HG03159 (cell line): Measurements from ENCODE around the gene TMEM120B.
A peak's percentile ranks its signal among the peaks of the same experiment; 100 is the strongest.
"Not testable (repeated sequence)": the region's sequence is repeated elsewhere in the genome, so short reads cannot be mapped to it uniquely, and the experiment has no call there.

Experiments
- ATAC-seq: cut with Tn5 transposase; IDR thresholded peaks from one replicate; pipeline ENCODE4 v1.9.1; 2021; ENCODE audit warnings: mild to moderate bottlenecking, moderate library complexity; ENCODE audit not compliant: unreplicated experiment

TMEM120B gene

DNA sequence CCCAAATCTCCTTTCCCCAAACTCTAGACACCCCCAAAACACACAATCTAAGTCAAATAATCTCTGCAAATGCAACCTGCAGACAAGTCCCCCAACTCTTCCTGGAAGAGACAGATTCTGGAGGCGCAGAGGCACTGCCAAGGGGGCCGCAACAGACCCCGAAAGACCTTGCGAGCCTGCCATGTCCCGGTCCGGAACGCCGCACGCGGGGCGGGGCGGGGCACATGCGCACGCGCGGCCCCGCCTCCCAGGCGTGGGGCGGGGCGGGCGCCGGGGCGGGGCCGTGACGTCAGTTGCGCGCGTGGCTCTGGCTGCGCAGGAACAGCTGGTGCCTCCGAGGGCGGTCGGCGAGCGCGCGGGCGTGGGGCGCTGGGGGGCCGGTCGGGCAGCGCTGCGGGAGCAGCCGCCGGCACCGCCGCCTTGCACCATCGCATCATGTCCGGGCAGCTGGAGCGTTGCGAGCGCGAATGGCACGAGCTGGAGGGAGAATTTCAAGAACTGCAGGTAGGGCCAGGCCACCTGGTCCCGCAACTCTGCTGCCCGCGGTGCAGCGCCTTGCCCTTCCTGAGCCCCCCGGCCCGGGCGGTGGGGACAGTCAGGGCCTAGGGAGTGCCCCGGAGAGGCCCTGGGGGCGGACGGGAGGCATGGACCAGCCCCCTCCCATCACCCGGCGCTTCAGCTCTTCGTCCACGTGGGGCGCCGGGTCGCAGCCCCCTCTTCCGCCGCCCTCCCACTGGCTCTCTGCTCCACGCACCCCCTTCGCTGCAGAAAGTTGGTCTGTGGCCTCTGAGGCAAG lies at the start of gene TMEM120B:
TSS of gene TMEM120B (plus strand) at position 292 of the 796 bp plus-strand sequence. CDS start at position 436, 144 bp downstream.
- peak; percentile 83 for ATAC-seq

DNA sequence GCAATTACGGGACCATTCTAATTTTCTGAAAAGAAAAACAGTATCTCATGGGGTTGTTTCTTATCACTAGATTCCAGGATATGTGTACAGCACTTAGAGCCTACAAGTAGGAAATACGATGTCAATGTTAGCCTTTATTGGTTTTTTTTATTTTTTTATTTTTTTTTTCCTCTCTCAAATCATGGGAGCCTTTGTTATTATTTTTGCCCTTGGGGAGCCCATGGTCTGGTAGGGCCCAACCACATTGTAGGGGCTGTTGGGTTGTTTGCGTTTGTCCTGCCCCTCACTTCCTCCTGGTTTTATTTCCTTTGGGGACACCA lies 49.0 kb upstream of the TMEM120B start:
- no peak for ATAC-seq

DNA sequence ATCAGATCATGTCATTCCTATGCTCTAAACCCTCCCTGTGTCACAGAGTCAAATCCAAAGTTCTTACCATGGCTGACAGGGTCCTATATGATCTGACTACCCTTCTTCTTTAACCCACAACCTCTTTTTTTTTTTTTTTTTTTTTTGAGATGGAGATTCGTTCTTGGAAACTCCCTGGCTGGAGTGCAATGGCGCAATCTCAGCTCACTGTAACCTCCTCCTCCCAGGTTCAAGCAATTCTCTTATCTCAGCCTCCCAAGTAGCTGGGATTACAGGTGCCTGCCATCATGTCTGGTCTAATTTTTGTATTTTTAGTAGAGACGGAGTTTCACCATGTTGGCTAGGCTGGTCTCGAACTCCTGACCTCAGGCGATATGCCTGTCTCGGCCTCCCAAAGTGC lies 45.7 kb upstream of the TMEM120B start:
- ATAC-seq, result not testable (repeated sequence)

DNA sequence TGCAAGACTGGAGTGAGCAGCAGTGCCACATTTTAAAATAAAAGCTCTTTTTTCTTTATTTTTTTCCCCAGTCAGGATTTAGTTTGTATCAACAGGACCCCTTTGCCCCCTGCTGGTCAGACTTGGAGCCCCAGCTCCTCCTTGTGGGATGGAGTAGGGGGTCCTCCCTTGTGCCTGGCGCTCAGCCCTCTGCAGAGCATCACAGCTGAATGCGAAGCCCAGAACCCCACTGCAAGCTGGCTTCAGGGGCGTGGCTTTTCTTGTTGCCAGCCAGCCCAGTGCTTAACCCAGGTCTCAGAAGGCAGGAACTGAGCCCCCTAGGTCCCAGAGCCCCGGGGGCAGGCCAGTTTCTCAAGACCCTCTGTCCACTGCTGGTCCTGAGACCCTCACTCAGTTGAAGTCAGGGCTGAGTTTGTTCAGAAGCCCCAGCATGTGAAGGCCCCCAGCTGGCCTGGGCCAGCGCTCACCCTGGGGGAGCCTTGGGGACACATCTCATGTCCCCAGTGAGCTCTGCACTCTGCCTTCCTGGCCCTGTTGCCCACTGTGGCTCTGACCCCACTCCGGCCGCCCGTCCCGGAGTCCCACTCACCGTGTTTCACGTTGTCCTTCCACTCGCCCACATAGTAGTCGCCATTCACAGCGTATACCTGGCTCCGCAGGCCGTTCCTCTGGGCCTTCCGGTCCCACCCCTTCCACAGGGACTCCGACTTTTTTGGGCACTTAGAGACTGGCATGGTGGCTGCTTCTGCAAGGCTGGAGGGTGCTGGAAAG lies 43.6 kb upstream of the TMEM120B start:
- ATAC-seq, result no peak

DNA sequence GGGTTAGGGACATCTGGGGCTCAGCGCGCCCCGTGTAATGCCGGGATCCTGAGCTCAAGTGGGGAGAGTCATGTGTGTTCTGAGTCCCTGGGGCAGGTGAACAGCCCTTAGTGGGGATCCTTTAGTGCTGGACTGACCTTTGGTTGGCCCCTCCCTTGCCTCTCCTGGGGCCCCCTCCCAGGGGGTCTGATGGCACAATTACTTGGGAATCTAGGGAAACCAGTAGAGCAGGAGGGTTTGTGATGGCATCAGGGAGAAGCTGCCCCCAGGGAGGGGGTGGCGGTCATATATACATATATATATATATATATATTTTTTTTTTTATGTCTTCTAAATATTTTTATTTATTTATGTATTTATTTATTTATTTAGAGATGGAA lies 43.0 kb upstream of the TMEM120B start, which contains the start of gene MORN3:
TSS of gene MORN3 (minus strand) at position 134 of the 380 bp plus-strand sequence. CDS start 171 bp downstream, outside the sequence.
- ATAC-seq, result no peak

DNA sequence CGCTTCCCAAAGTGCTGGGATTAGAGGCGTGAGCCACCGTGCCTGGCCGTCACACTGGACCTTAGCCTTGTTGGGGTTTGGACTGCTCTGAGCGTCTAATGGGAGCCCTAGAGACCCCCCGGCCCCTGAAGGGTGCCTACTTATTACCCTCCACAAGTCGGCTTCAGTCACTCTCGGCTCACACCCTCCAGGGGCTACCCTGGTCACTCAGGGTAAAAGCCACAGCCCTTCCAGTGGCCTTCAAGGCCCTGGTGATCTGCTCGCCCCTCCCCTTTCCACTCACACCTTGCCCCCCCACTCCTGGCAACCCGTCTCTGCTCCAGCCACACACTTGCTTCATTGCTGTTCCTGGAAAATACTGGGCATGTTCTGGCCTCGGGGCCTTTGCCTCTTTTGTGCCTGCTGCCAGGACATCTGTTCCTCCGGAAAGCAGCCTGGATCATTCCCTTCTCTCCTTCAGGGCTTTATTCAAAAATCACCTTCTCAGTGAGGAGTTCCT lies 39.5 kb upstream of the TMEM120B start:
- ATAC-seq, result no peak

DNA sequence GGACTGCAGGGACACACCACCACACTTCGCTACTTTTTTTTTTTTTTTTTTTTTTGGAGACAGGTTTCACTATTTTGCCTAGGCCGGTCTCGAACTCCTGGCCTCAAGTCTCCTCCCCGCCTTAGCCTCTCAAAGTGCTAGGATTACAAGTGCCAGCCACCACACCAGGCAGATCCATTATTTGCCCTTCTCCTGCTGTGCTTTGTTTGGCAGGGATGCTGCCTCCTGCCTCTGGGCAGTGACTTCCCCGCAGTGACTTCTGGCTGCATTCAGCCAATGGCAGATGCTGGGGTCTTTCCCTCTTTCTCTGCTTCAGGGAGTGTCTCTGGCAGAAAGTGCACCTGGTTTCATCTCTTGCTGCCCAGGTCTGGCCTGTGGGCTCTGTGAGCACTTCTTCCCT lies 36.4 kb upstream of the TMEM120B start:
- ATAC-seq, result no peak

DNA sequence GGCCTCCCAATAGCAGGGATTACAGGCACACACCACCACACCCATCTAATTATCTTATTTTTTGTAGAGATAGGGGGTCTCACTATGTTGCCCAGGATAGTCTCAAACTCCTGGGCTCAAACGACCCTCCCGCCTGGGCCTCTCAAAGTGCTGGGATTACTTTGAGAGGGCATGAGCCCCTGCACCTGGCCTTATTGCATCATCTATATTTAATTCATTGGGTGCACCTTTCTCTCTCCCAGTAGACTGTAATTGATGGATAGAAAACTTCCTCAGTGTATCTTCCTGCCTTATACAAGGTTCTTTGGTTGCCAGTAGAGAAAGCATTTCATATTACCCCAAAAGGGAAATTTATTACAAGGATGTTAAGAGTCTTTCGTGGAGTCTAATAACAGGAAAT lies 34.2 kb upstream of the TMEM120B start:
- ATAC-seq, result no peak

DNA sequence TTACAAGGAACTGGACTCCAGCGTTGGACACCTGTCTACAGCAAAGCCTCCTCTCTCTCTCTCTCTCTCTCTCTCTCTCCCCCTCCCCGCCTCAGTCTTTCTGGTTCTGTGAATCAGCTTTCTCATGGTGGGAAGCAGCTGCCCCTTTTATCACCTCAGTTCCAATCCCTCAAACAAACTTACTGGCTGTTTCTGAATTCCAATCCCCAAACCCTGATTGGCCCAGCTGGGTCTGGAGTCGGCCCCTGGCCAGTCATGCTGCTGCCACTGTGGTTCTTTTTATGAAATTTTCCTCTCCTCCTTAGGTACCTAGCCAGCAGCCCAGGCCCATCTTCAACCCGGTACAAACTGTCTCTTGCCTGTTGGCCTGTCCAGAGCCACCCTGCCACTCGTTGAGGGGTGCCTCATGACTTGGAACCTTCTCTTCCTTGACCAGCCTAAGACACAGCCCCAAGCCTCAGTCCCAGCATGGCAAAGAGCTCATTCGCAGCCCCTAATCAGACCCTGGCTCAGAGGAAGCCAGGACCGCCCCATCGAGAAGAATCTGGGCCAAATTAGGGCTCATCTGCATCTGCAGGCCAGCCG lies 33.7 kb upstream of the TMEM120B start:
- ATAC-seq, result no peak

DNA sequence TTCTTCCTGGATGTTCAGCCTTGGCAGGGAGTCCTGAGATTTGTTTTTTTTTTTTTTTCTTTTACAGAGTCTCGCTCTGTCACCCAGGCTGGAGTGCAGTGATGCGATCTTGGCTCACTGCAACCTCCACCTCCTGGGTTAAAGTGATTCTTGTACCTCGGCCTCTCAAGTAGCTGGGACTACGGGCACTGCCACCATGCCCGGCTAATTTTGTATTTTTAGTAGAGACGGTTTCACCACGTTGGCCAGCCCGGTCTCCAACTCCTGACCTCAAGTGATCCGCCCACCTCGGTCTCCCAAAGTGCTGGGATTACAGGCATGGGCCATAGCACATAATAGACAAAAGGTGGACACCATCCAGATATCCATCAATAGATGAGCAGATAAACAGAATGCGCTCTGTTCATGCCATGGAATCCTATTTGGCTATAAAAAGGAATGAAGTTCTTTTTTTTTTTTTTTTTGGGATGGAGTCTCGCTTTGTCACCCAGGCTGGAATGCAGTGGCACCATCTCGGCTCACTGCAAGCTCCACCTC lies 32.8 kb upstream of the TMEM120B start:
- not testable (repeated sequence) for ATAC-seq

DNA sequence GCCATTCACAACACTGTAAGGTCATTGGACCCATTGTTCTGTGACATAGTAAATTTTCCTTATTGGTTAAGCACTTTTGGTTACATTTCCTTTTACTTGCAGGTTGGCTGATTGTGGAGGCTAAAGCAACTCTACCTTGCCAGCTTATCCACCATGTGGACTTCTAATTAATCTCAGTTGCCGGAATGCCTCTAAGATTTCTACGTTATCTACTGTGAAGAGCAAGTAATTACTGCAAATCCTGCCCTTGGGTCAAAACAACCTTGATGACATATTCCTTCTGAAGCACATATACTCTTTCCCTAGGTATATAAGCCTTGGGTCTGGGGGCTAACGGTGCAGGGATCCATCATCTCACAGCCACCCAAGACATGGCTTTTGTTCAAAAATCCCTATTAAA lies 23.6 kb upstream of the TMEM120B start:
- ATAC-seq, result no peak

DNA sequence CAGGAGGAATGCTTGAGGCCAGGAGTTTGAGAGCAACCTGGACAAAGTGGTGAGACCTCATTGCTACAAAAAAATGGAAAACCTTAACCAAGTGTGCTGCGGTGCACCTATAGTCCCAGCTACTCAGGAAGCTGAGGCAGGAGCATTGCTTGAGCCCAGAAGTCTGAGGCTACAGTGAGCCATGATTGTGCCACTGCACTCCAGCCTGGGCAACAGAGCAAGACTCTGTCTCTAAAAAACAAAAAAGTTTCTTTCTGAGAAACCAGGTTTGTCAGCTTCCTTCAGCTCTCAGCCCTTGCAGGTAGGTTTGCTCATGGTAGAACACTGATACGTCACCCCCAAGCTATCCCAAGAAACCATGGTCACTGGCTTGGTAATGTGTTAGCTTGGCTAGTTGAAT lies 23.1 kb upstream of the TMEM120B start:
- no peak for ATAC-seq

DNA sequence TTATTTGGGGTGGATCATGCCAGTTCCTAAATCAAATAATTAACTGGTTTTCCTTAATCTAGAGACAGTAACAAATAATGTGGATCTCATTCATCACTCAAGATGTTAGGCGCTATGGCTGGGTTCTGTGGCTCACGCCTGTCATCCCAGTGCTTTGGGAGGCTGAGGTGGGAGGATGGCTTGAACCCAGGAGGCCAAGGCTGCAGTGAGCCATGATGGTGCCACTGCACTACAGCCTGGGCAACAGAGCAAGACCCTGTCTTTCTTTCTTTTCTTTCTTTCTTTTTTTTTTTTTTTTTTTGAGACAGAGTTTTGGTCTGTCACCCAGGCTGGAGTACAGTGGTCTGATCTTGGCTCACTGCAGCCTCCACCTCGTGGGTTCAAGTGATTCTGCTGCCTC lies 19.8 kb upstream of the TMEM120B start:
- ATAC-seq, result not testable (repeated sequence)

DNA sequence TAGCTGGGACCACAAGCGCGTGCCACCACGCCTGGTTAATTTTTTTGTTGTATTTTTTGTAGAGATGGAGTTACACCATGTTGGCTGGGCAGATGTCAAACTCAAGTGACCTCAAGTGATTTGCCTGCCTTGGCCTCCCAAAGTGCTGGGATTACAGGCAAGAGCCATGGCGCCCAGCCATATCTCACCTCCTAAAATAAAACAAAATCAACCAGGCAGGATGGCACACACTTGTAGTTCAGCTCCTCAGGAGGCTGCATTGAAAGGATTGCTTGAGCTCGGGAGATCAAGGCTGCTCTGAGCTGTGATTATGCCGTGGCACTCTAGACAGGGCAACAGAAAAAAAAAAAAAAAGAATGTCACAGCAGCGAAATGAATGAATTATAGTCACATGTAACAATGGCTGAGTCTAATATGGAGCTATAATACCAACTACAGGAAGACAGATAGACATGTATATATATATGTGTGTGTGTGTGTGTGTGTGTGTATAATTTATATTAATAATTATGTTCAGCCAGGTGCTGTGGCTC lies 19.3 kb upstream of the TMEM120B start:
- ATAC-seq, result no peak

DNA sequence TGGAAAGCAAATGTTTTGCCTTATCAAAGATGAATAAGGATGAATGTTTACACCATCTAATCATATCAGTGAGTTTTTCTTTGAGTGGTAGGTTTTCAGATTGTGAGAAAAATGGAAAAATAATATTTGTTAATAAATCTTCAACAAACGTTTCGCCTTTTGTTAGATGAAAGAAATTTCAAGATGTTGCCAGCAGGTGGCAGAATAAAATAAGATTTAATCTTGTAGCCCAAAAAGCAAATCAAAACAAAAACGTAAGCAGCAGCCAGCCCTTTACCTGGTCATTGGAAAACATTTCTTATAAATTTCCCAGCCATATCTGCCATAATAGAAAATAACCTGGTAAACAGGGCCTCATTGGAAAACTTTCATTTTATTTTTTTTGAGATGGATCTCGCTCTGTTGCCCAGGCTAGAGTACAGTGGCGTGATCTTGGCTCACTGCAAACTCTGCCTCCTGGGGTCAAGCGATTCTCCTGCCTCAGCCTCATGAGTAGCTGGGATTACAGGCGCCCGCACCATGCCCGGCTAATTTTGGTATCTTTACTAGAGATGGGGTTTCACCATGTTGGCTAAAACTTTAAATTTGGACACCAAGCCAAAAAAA lies 15.4 kb upstream of the TMEM120B start:
- no peak for ATAC-seq

DNA sequence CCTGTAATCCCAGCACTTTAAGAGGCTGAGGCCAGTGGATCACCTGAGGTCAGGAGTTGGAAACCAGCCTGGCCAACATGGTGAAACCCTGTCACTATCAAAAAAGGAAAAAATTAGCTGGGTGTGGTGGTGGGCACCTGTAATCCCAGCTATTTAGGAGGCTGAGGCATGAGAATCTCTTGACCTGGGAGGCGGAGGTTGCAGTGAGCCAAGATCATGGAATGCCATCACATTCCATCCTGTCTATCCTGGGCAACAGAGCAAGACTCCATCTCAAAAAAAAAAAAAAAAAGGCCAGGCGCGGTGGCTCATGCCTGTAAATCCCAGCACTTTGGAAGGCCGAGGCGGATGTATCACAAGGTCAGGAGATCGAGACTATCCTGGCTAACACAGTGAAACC lies 14.7 kb upstream of the TMEM120B start:
- not testable (repeated sequence) for ATAC-seq

DNA sequence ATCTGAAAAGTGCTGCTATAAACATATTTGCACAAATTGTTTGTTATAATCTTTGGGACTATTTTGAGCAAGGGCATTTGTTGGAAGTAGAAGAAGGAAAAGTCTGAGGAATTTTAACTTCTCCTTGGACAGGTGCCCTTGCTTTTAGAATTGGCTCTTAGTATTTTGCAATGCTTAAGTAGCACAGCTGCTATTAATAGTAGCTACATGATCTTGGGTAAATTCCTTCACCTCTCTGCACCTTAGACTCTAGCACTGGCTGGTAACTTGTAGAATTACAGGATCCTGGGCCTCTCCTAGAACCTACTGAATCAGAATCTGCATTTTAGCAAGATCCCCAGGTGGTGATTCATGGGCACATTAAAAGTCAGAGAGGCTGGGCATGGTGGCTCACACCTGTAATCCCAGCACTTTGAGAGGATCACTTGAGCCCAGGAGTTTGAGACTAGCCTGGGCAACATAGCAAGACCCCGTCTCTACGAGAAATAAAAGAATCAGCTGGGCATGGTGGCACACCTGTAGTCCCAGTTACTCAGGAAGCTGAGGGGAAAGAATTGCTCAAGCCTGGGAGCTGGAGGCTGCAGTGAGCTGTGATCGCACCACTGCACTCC lies 10.8 kb upstream of the TMEM120B start:
- no peak for ATAC-seq

DNA sequence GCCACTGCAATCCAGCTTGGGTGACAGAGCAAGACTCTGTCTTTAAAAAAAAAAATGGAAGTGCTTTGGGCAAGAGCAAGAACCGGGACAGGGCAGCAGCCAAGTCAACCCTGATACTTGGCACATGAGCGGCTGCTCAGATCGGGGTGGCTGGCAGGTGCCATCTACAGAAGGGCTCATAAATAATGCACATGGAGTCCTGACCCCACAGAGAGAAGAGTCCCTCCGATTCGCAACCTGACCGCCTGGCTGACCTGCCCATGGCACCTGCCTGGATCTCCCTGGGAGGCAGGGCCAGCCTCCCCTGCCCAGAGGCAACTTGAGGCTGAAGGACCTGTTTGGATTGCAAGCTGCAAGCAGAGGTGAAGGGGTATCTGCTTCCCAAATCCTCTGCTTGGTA lies 9.6 kb upstream of the TMEM120B start:
- ATAC-seq, result no peak

DNA sequence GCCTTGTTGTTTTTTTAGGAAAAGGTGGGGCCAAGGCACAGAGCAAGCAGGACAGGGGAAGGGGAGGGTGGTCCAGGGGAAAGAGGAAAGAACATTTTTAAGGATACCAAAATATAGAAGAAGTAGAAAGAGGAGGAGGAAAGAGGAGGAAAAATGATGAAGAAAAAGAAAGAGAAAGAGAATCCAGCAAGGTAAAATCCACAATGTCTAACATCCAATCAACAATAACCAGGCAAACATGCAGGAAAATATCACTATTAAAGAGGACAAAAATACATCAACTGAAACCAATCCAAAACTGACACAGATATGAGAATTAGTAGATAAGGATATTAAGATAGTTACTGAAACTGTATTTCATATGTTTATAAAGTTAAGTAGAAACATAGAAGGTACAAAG lies 7.0 kb upstream of the TMEM120B start:
- no peak for ATAC-seq

DNA sequence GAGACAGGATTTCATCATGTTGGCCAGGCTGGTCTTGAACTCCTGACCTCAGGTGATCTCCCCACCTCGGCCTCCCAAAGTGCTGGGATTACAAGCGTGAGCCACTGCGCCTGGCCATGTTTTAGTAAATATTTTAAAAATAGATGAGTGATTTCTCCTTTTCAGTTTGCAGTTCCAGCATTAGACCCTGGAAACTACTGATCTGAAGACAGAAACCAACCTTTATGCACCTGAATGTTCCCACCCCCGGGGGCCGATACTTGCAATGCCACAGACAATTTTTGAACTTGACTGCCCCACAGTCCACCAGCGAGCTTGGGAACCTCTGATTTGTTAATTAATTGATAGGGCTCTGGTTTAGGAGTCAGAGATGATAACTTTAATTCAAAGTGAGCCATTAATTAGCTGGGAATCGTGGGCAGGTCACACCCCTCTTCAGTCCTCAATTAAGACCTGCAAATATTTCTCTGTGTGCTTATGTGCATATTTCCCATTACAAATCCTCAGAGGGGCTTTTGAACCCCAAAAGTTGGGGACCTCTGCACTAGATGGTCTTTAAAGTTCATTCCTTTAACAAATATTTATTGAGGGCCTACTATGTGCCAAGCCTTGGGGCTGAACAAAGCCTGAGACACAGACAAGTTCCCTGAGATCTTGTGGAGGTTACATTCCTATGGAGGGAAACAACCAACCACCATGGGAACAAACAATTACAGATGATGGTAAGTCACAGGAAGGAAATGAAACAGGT lies 4.1 kb upstream of the TMEM120B start:
- ATAC-seq, result no peak
